Karpas-422 (cell line): ENCODE measurements around the gene MEF2A. TPM values are rescaled to one million over a fixed set of nuclear protein-coding genes. Genes with fewer than 3 reads are reported as not detected.
A peak's percentile ranks its signal among the peaks of the same experiment; 100 is the strongest.

ENCODE experiments used
- DNase-seq: peaks from one replicate; pipeline ENCODE4 v3.0.0-alpha.2; 2015
- H2AFZ ChIP-seq: fragments of 200-600 bp; sonication (generic); 2 replicates; pipeline ENCODE4 v1.6.1; 2014; ENCODE audit warnings: antibody characterized with exemption, low read length, mixed read lengths
- H3K27ac ChIP-seq: fragments of 200-600 bp; sonication (generic); 2 replicates; pipeline ENCODE4 v1.5.1; 2014; ENCODE audit warnings: mild to moderate bottlenecking, low read length, moderate library complexity
- H3K27me3 ChIP-seq: fragments of 200-600 bp; sonication (generic); 2 replicates; pipeline ENCODE4 v1.6.1; 2014; ENCODE audit warnings: low read length, mixed read lengths
- H3K36me3 ChIP-seq: fragments of 200-600 bp; sonication (generic); 2 replicates; pipeline ENCODE4 v1.6.1; 2014; ENCODE audit warnings: low read length, mixed read lengths; ENCODE audit not compliant: insufficient read depth
- H3K4me1 ChIP-seq: fragments of 200-600 bp; sonication (generic); 2 replicates; pipeline ENCODE4 v1.6.1; 2014; ENCODE audit warnings: mild to moderate bottlenecking, low read length, mixed read lengths
- H3K4me2 ChIP-seq: fragments of 200-600 bp; sonication (generic); 2 replicates; pipeline ENCODE4 v1.6.1; 2014; ENCODE audit warnings: low read length, low read depth, mild to moderate bottlenecking; ENCODE audit not compliant: poor library complexity, severe bottlenecking
- H3K4me3 ChIP-seq: fragments of 200-600 bp; sonication (generic); 2 replicates; pipeline ENCODE4 v1.5.1; 2014; ENCODE audit warnings: mild to moderate bottlenecking, antibody characterized with exemption, low read length, mixed read lengths
- H3K79me2 ChIP-seq: fragments of 200-600 bp; sonication (generic); 2 replicates; pipeline ENCODE4 v1.6.1; 2014; ENCODE audit warnings: mild to moderate bottlenecking, low read length, mixed read lengths
- H3K9ac ChIP-seq: fragments of 200-600 bp; sonication (generic); 2 replicates; pipeline ENCODE4 v1.6.0; 2014; ENCODE audit warnings: low read length
- H3K9me2 ChIP-seq: fragments of 200-600 bp; sonication (generic), shearing (Covaris generic); replicated peaks from 2 replicates; pipeline ENCODE4 v1.6.0; 2014; ENCODE audit warnings: mild to moderate bottlenecking, low read length, moderate library complexity; ENCODE audit not compliant: insufficient read depth
- H3K9me3 ChIP-seq: fragments of 300-700, 200-600 bp; sonication (generic); 2 replicates; pipeline ENCODE4 v1.6.1; 2014; ENCODE audit warnings: low read length, mixed read lengths
- H4K20me1 ChIP-seq: fragments of 200-600 bp; sonication (generic); 2 replicates; pipeline ENCODE4 v1.6.1; 2014; ENCODE audit warnings: mild to moderate bottlenecking, antibody characterized with exemption, low read length, low read depth; ENCODE audit not compliant: insufficient read depth
- total RNA-seq: library from RNA; depleted of rRNA; stranded (reverse); fragments of >200 nt; shearing (Covaris generic); gene quantifications from 2 replicates; pipeline ENCODE4 v1.2.3, GENCODE V29; 2014; ENCODE audit warnings: low replicate concordance

Gene MEF2A
- total RNA-seq, 1 experiment from 2014 or later, result 144 TPM

GRCh38 chr15:99717161-99718009 lies 151.6 kb downstream of the MEF2A start:
- no peak overlapping the region for H2AFZ ChIP-seq
- DNase-seq, result no peak
- no peak overlapping the region for H3K4me3 ChIP-seq
- H3K9ac ChIP-seq, result no peak overlapping the region
- no peaks in the 10 kb centered on the region for H3K9me3 ChIP-seq
- H3K27me3 ChIP-seq, result no peaks in the 10 kb centered on the region
- no peak overlapping the region for H3K4me2 ChIP-seq
- no peak overlapping the region for H3K27ac ChIP-seq
- H3K36me3 ChIP-seq, result peaks cover 21% of the 10 kb centered on the region; the same call in 1 of the 2 replicates
- H3K4me1 ChIP-seq, result peaks cover 23% of the 10 kb centered on the region
- no peaks in the 10 kb centered on the region for H4K20me1 ChIP-seq
- H3K79me2 ChIP-seq, result no peaks in the 10 kb centered on the region
- H3K9me2 ChIP-seq, result no peaks in the 10 kb centered on the region

GRCh38 chr15:99718421-99718820 lies 152.6 kb downstream of the MEF2A start:
- Histone ChIP-seq H3K4me3 (no peak overlapping the region), H3K4me1 (peaks cover 23% of the 10 kb centered on the region), H3K79me2 (no peaks in the 10 kb centered on the region), H3K9ac (no peak overlapping the region), H3K9me2 (no peaks in the 10 kb centered on the region), H4K20me1 (no peaks in the 10 kb centered on the region), H2AFZ (no peak overlapping the region), H3K27ac (no peak overlapping the region), H3K27me3 (no peaks in the 10 kb centered on the region), H3K4me2 (no peak overlapping the region), H3K36me3 (peaks cover 17% of the 10 kb centered on the region; the same call in 1 of the 2 replicates), H3K9me3 (no peaks in the 10 kb centered on the region)
- DNase-seq, result no peak

GRCh38 chr15:99719096-99719541 lies 153.3 kb downstream of the MEF2A start:
- no peaks in the 10 kb centered on the region for H4K20me1 ChIP-seq
- H3K9ac ChIP-seq, result no peak overlapping the region
- no peaks in the 10 kb centered on the region for H3K9me2 ChIP-seq
- H3K79me2 ChIP-seq, result no peaks in the 10 kb centered on the region
- DNase-seq, result no peak
- H2AFZ ChIP-seq, result no peak overlapping the region
- no peaks in the 10 kb centered on the region for H3K9me3 ChIP-seq
- no peak overlapping the region for H3K27ac ChIP-seq
- peak overlapping the region; percentile 3 for H3K4me2 ChIP-seq
- peaks cover 11% of the 10 kb centered on the region; the same call in 1 of the 2 replicates for H3K36me3 ChIP-seq
- no peak overlapping the region for H3K4me3 ChIP-seq
- no peaks in the 10 kb centered on the region for H3K27me3 ChIP-seq
- H3K4me1 ChIP-seq, result peaks cover 23% of the 10 kb centered on the region

GRCh38 chr15:99720533-99720932 lies 154.7 kb downstream of the MEF2A start:
- H3K27me3 ChIP-seq, result no peaks in the 10 kb centered on the region
- no peak overlapping the region for H3K9ac ChIP-seq
- no peaks in the 10 kb centered on the region for H4K20me1 ChIP-seq
- no peak for DNase-seq
- no peak overlapping the region for H3K4me3 ChIP-seq
- no peaks in the 10 kb centered on the region for H3K79me2 ChIP-seq
- H3K9me3 ChIP-seq, result no peaks in the 10 kb centered on the region; the same call in 1 of the 2 replicates
- H3K36me3 ChIP-seq, result peaks cover 6% of the 10 kb centered on the region; the same call in 1 of the 2 replicates
- H3K4me1 ChIP-seq, result peaks cover 23% of the 10 kb centered on the region
- H3K4me2 ChIP-seq, result no peak overlapping the region
- H2AFZ ChIP-seq, result no peak overlapping the region
- H3K9me2 ChIP-seq, result no peaks in the 10 kb centered on the region
- no peak overlapping the region for H3K27ac ChIP-seq

GRCh38 chr15:99721104-99721778 lies 155.5 kb downstream of the MEF2A start:
- H3K36me3 ChIP-seq, result no peaks in the 10 kb centered on the region
- H3K9ac ChIP-seq, result no peak overlapping the region
- no peak overlapping the region for H3K27ac ChIP-seq
- H3K4me3 ChIP-seq, result no peak overlapping the region
- no peaks in the 10 kb centered on the region for H3K27me3 ChIP-seq
- H3K4me1 ChIP-seq, result peaks cover 23% of the 10 kb centered on the region
- no peaks in the 10 kb centered on the region for H4K20me1 ChIP-seq
- no peaks in the 10 kb centered on the region for H3K79me2 ChIP-seq
- H3K9me3 ChIP-seq, result no peaks in the 10 kb centered on the region; the same call in 1 of the 2 replicates
- no peaks in the 10 kb centered on the region for H3K9me2 ChIP-seq
- H3K4me2 ChIP-seq, result no peak overlapping the region
- DNase-seq, result no peak
- H2AFZ ChIP-seq, result no peak overlapping the region

GRCh38 chr15:99721896-99722295 lies 156.1 kb downstream of the MEF2A start:
- no peaks in the 10 kb centered on the region for H3K27me3 ChIP-seq
- no peaks in the 10 kb centered on the region for H3K79me2 ChIP-seq
- no peak overlapping the region for H3K9ac ChIP-seq
- H3K4me3 ChIP-seq, result no peak overlapping the region
- H3K4me2 ChIP-seq, result no peak overlapping the region
- H2AFZ ChIP-seq, result no peak overlapping the region
- no peak overlapping the region for H3K27ac ChIP-seq
- DNase-seq, result no peak
- H3K4me1 ChIP-seq, result peaks cover 23% of the 10 kb centered on the region
- H3K9me3 ChIP-seq, result no peaks in the 10 kb centered on the region; the same call in 1 of the 2 replicates
- H4K20me1 ChIP-seq, result no peaks in the 10 kb centered on the region
- H3K36me3 ChIP-seq, result no peaks in the 10 kb centered on the region
- no peaks in the 10 kb centered on the region for H3K9me2 ChIP-seq

- no peak overlapping the region for H3K27ac ChIP-seq
- no peak overlapping the region for H3K4me2 ChIP-seq
- no peaks in the 10 kb centered on the region for H3K36me3 ChIP-seq
- no peaks in the 10 kb centered on the region for H3K79me2 ChIP-seq
- DNase-seq, result no peak
- no peaks in the 10 kb centered on the region; the same call in 1 of the 2 replicates for H3K9me3 ChIP-seq
- H3K4me1 ChIP-seq, result peaks cover 23% of the 10 kb centered on the region
- no peak overlapping the region for H2AFZ ChIP-seq
- no peaks in the 10 kb centered on the region for H3K27me3 ChIP-seq
- H3K9ac ChIP-seq, result no peak overlapping the region
- no peaks in the 10 kb centered on the region for H4K20me1 ChIP-seq
- no peaks in the 10 kb centered on the region for H3K9me2 ChIP-seq
- no peak overlapping the region for H3K4me3 ChIP-seq
These were observed 156.6 kb downstream of the MEF2A start for GRCh38 chr15:99722406-99722805.

GRCh38 chr15:99726333-99726732 lies 160.5 kb downstream of the MEF2A start:
- Histone ChIP-seq H3K9me2 (no peaks in the 10 kb centered on the region), H3K4me1 (no peaks in the 10 kb centered on the region)

More at GRCh38 chr15:99726333-99726732, 160.5 kb downstream of the MEF2A start:
- no peaks in the 10 kb centered on the region for H4K20me1 ChIP-seq
- H3K4me3 ChIP-seq, result no peak overlapping the region
- no peak for DNase-seq
- H2AFZ ChIP-seq, result no peak overlapping the region
- H3K9me3 ChIP-seq, result no peaks in the 10 kb centered on the region; the same call in 1 of the 2 replicates
- no peaks in the 10 kb centered on the region for H3K79me2 ChIP-seq
- H3K27ac ChIP-seq, result no peak overlapping the region
- no peak overlapping the region for H3K9ac ChIP-seq
- no peak overlapping the region for H3K4me2 ChIP-seq
- no peaks in the 10 kb centered on the region for H3K36me3 ChIP-seq
- H3K27me3 ChIP-seq, result no peaks in the 10 kb centered on the region
